Upper lobe of left lung (tissue), 6 donors: Measurements from ENCODE around the gene AMACR. TPM values are rescaled to one million over a fixed set of nuclear protein-coding genes. Genes with fewer than 3 reads are reported as not detected.

Experiments used
- ATAC-seq, 2 donors: fragments of 200-7000 bp; cut with Tn5 transposase; one replicate each; pipeline ENCODE4 v1.9.1; 2022; ENCODE audit warnings: mild to moderate bottlenecking in 2 of 2, moderate library complexity in 2 of 2; ENCODE audit not compliant: low FRiP score in 2 of 2
- DNase-seq, 2 donors: peaks; one replicate each; pipeline ENCODE4 v3.0.0-alpha.2; 2019 to 2020
- H3K27ac ChIP-seq, 4 donors: fragments of 200-600 bp; sonication (generic); one replicate each; pipeline ENCODE4 v1.5.1; 2016 to 2019
- H3K27me3 ChIP-seq, 4 donors: fragments of 200-600 bp; sonication (generic); one replicate each; pipeline ENCODE4 v1.5.1; 2017 to 2019
- H3K36me3 ChIP-seq, 4 donors: fragments of 200-600 bp; sonication (generic); one replicate each; pipeline ENCODE4 v1.5.1; 2016 to 2019
- H3K4me1 ChIP-seq, 4 donors: fragments of 200-600 bp; sonication (generic); one replicate each; pipeline ENCODE4 v1.5.1; 2018 to 2019
- H3K4me3 ChIP-seq, 4 donors: fragments of 200-600 bp; sonication (generic); one replicate each; pipeline ENCODE4 v1.5.1; 2017 to 2019; ENCODE audit warnings: mild to moderate bottlenecking in 2 of 4, moderate library complexity in 1 of 4
- H3K9me3 ChIP-seq, 4 donors: fragments of 200-600 bp; sonication (generic); one replicate each; pipeline ENCODE4 v1.5.1; 2018 to 2019
- CTCF ChIP-seq, 6 experiments: fragments of 450-650 bp in 4 of 6; fragments of 200-600 bp in 2 of 6; sonication (generic) in 2 of 6; IDR thresholded peaks; one replicate each; pipeline ENCODE4 v1.5.1; 2016 to 2019; ENCODE audit warnings: antibody characterized with exemption in 6 of 6
- EP300 ChIP-seq, 4 donors: sonication (generic); formaldehyde crosslinking; IDR thresholded peaks; one replicate each; pipeline ENCODE4 v1.5.1; 2017; ENCODE audit warnings: antibody characterized with exemption in 4 of 4, control low read depth in 2 of 4
- POLR2A ChIP-seq, 4 donors: fragments of 450-650 bp; IDR thresholded peaks; one replicate each; pipeline ENCODE4 v1.5.1; 2016 to 2017; ENCODE audit warnings: antibody characterized with exemption in 4 of 4, mild to moderate bottlenecking in 2 of 4
- POLR2AphosphoS5 ChIP-seq, 2 donors: sonication (generic); formaldehyde crosslinking; IDR thresholded peaks; one replicate each; pipeline ENCODE4 v1.5.1; 2017; ENCODE audit warnings: antibody characterized with exemption in 2 of 2
- WGBS, 2 donors: methylation state at CpG; one replicate each; pipeline ENCODE4 v1.1.5; 2017 to 2018; 5-methylcytosine and 5-hydroxymethylcytosine counted together
- total RNA-seq, 6 donors: library from RNA; depleted of rRNA in 4 of 6; stranded (reverse); fragments of >200 nt in 4 of 6; gene quantifications; one replicate each; pipeline versions ENCODE4 v1.1.0 to v1.2.1, GENCODE V29; 2016 to 2021
- donor health status: DM: no; HTN: no; CAD: no; lungs with moderate emphysema.
- donor health status: DM: no; HTN: yes; CAD: no; lungs with severe emphysema.

AMACR gene
- total RNA-seq, 6 donors from 2014 or later = 7.3 to 18.7 (median 11.6) TPM

- no peaks in the 10 kb centered on the region for H3K9me3 ChIP-seq
- TF ChIP-seq POLR2A (IDR thresholded peaks at IDR 0.05) = no peak
- no peak for TF ChIP-seq EP300 (IDR thresholded peaks at IDR 0.05)
- TF ChIP-seq CTCF (IDR thresholded peaks at IDR 0.05) = no peak
- TF ChIP-seq POLR2AphosphoS5 (IDR thresholded peaks at IDR 0.05) = no peak
- H3K36me3 ChIP-seq = peaks cover 0 to 18% (median 8%) of the 10 kb centered on the region in 4 donors
- no peak for ATAC-seq
- 93 to 96% methylated on average over 4 to 10 of the region's 10 CpGs for WGBS, 2 donors
- peaks cover 9 to 24% (median 12%) of the 10 kb centered on the region in 4 donors for H3K4me1 ChIP-seq
- DNase-seq = no peak
- H3K27ac ChIP-seq = no peak overlapping the region
- H3K27me3 ChIP-seq = no peaks in the 10 kb centered on the region
- H3K4me3 ChIP-seq = no peak overlapping the region
These were observed 5.1 kb downstream of the AMACR start for GRCh38 chr5:34002629-34003328.

- H3K27ac ChIP-seq = peak overlapping the region; percentile 37 to 67 (median 47)
- DNase-seq = peak in 1 of 2 donors; percentile 89
- H3K4me1 ChIP-seq = peaks cover 0 to 19% (median 5%) of the 10 kb centered on the region in 4 donors
These were observed 6.5 kb downstream of the AMACR start for GRCh38 chr5:34001241-34001841.

GRCh38 chr5:33999978-34000377 is 7.9 kb downstream of the AMACR start:
- ATAC-seq = no peak

More at GRCh38 chr5:34001241-34001841, 6.5 kb downstream of the AMACR start:
- H3K4me3 ChIP-seq = no peak overlapping the region
- H3K27me3 ChIP-seq = no peaks in the 10 kb centered on the region
- no peaks in the 10 kb centered on the region for H3K9me3 ChIP-seq
- peaks cover 0 to 18% (median 8%) of the 10 kb centered on the region in 4 donors for H3K36me3 ChIP-seq
- 60 to 69% methylated on average over 10 of the region's 10 CpGs for WGBS, 2 donors
- no peak for TF ChIP-seq POLR2AphosphoS5 (IDR thresholded peaks at IDR 0.05)
- ATAC-seq = peak; percentile 54 to 87

GRCh38 chr5:33997331-33997983 is 10.4 kb downstream of the AMACR start:
- peaks cover 0 to 18% (median 1%) of the 10 kb centered on the region in 4 donors for H3K36me3 ChIP-seq
- TF ChIP-seq EP300 (IDR thresholded peaks at IDR 0.05) (no peak), CTCF (IDR thresholded peaks at IDR 0.05) (peak; percentile 40 to 66 (median 46)), POLR2AphosphoS5 (IDR thresholded peaks at IDR 0.05) (peak in 1 of 2 donors; percentile 29)
- DNase-seq (peak in 1 of 2 donors; percentile 73), ATAC-seq (peak; percentile 77 to 87)
- 32% methylated on average over 6 of the region's 6 CpGs for WGBS, 2 donors
- no peaks in the 10 kb centered on the region for H3K27me3 ChIP-seq
- no peak overlapping the region for H3K4me3 ChIP-seq
- H3K27ac ChIP-seq = no peak overlapping the region
- no peaks in the 10 kb centered on the region for H3K9me3 ChIP-seq
- peaks cover 0 to 13% (median 4%) of the 10 kb centered on the region in 4 donors for H3K4me1 ChIP-seq

More at GRCh38 chr5:33999978-34000377, 7.9 kb downstream of the AMACR start:
- H3K4me1 ChIP-seq = peaks cover 0 to 13% (median 4%) of the 10 kb centered on the region in 4 donors
- H3K9me3 ChIP-seq = no peaks in the 10 kb centered on the region
- WGBS, 2 donors = 90 to 100% methylated on average over 4 of the region's 4 CpGs
- peaks cover 0 to 22% (median 8%) of the 10 kb centered on the region in 4 donors for H3K36me3 ChIP-seq
- H3K27ac ChIP-seq = no peak overlapping the region
- TF ChIP-seq EP300 (IDR thresholded peaks at IDR 0.05) (no peak), POLR2AphosphoS5 (IDR thresholded peaks at IDR 0.05) (no peak)
- no peak overlapping the region for H3K4me3 ChIP-seq
- DNase-seq = no peak
- no peaks in the 10 kb centered on the region for H3K27me3 ChIP-seq

- no peaks in the 10 kb centered on the region for H3K27me3 ChIP-seq
- no peak overlapping the region for H3K4me3 ChIP-seq
- DNase-seq (no peak), ATAC-seq (peak in 1 of 2 donors; percentile 21)
- TF ChIP-seq EP300 (IDR thresholded peaks at IDR 0.05) = no peak
- no peak for TF ChIP-seq CTCF (IDR thresholded peaks at IDR 0.05)
- no peak for TF ChIP-seq POLR2AphosphoS5 (IDR thresholded peaks at IDR 0.05)
- no peak for TF ChIP-seq POLR2A (IDR thresholded peaks at IDR 0.05)
- no peak overlapping the region for H3K27ac ChIP-seq
- WGBS, 2 donors = 64 to 70% methylated on average over 2 of the region's 2 CpGs
- H3K9me3 ChIP-seq = no peaks in the 10 kb centered on the region
- H3K4me1 ChIP-seq = peaks cover 0 to 6% (median 2%) of the 10 kb centered on the region in 4 donors
- peaks cover 0 to 18% (median 1%) of the 10 kb centered on the region in 4 donors for H3K36me3 ChIP-seq
These were observed 12.0 kb downstream of the AMACR start for GRCh38 chr5:33995865-33996264.
